Right lobe of liver (tissue), 6 donors: ENCODE data around the gene IL2RA. TPM values are rescaled to one million over a fixed set of nuclear protein-coding genes. Genes with fewer than 3 reads are reported as not detected.

Experiments
- ATAC-seq, 4 donors: fragments of 200-7000 bp; cut with Tn5 transposase; one replicate each; pipeline ENCODE4 v1.9.1; 2020; ENCODE audit warnings: mild to moderate bottlenecking in 4 of 4, moderate library complexity in 4 of 4
- DNase-seq, 3 donors: peaks; one replicate each; pipeline ENCODE4 v3.0.0-alpha.2; 2020
- H3K27ac ChIP-seq, 3 donors: fragments of 200-600 bp; one replicate each; pipeline ENCODE4 v1.8.0; 2022
- H3K27me3 ChIP-seq, 2 donors: fragments of 200-600 bp; one replicate each; pipeline ENCODE4 v1.8.0; 2022
- H3K36me3 ChIP-seq, 4 donors: fragments of 200-600 bp; sonication (generic) in 1 of 4; one replicate each; pipeline versions ENCODE4 v1.5.1 to v1.8.0; 2017 to 2022; ENCODE audit warnings: control low read depth in 1 of 4
- H3K4me1 ChIP-seq, 4 donors: fragments of 200-600 bp; sonication (generic) in 1 of 4; one replicate each; pipeline versions ENCODE4 v1.5.1 to v1.8.0; 2017 to 2022; ENCODE audit warnings: control low read depth in 1 of 4
- H3K4me3 ChIP-seq, 3 donors: fragments of 200-600 bp; one replicate each; pipeline ENCODE4 v1.8.0; 2022
- H3K9me3 ChIP-seq, 4 donors: fragments of 200-600 bp; sonication (generic) in 1 of 4; one replicate each; pipeline versions ENCODE4 v1.5.1 to v1.8.0; 2017 to 2022; ENCODE audit warnings: control low read depth in 1 of 4
- CTCF ChIP-seq, 4 donors: fragments of 200-600 bp in 3 of 4; fragments of 450-650 bp in 1 of 4; IDR thresholded peaks; one replicate each; pipeline versions ENCODE4 v1.5.1 to v1.8.0; 2016 to 2022; ENCODE audit warnings: antibody characterized with exemption in 4 of 4, mild to moderate bottlenecking in 2 of 4
- POLR2A ChIP-seq: fragments of 450-650 bp; IDR thresholded peaks from one replicate; pipeline ENCODE4 v1.6.1; 2017; ENCODE audit warnings: antibody characterized with exemption, mild to moderate bottlenecking
- WGBS: methylation state at CpG from one replicate; pipeline ENCODE4 v1.1.6; 2018; ENCODE audit warnings: low coverage, low lambda C conversion rate; ENCODE audit not compliant: insufficient coverage; ENCODE audit errors: missing lambda C conversion rate; 5-methylcytosine and 5-hydroxymethylcytosine counted together
- intact Hi-C, 2 donors: fragments of 100-400 bp; cut with DNase I; formaldehyde crosslinking; loops; one replicate each; pipeline versions ENCODE4 v1.11.2 to v1.14.1; 2022
- total RNA-seq, 6 experiments: library from RNA; depleted of rRNA in 2 of 6; stranded (reverse); fragments of >200 nt in 2 of 6; fragmentation: NEBNext Ultra II Directional in 3 of 6; extraction: Animal tissue kit (Norgen Biotek cat#: 25700) in 3 of 6; gene quantifications; one replicate each; pipeline versions ENCODE4 v1.1.0 to v1.2.4, GENCODE V29; 2016 to 2023
- donor health status: DM: no; HTN: yes; CAD: no.
- donor health status: DM: no; HTN: no; CAD: no.
- donor health status: DM: no; HTN: no; CAD: no.
- donor health status: DM: no; HTN: yes; CAD: no.
- donor health status: DM: no; HTN: yes; CAD: no.

The IL2RA gene
- total RNA-seq, 6 experiments from 2014 or later, result 0.22 to 3.1 (median 0.97) TPM; not detected in 2

- WGBS, result 77% methylated on average over 13 of the region's 13 CpGs
- DNase-seq, result no peak
Observed at GRCh38 chr10:6035931-6036575, 26.1 kb downstream of the IL2RA start.

GRCh38 chr10:6035101-6035834 lies 26.9 kb downstream of the IL2RA start:
- DNase-seq (no peak), ATAC-seq (peak in 1 of 4 donors; percentile 33)
- TF ChIP-seq CTCF (IDR thresholded peaks at IDR 0.05), result no peak
- no peak for TF ChIP-seq POLR2A
- 79% methylated on average over 10 of the region's 13 CpGs for WGBS
- intact Hi-C loops, result no loop called here
- Histone ChIP-seq H3K36me3 (no peaks in the 10 kb centered on the region), H3K27me3 (no peaks in the 10 kb centered on the region), H3K4me3 (no peak overlapping the region), H3K9me3 (no peaks in the 10 kb centered on the region), H3K27ac (no peak overlapping the region), H3K4me1 (no peaks in the 10 kb centered on the region)

More at GRCh38 chr10:6035931-6036575, 26.1 kb downstream of the IL2RA start:
- Histone ChIP-seq H3K27ac (no peak overlapping the region), H3K4me1 (no peaks in the 10 kb centered on the region), H3K36me3 (no peaks in the 10 kb centered on the region), H3K27me3 (no peaks in the 10 kb centered on the region), H3K9me3 (no peaks in the 10 kb centered on the region), H3K4me3 (no peak overlapping the region)
- TF ChIP-seq CTCF (IDR thresholded peaks at IDR 0.05), result no peak
- TF ChIP-seq POLR2A, result no peak
- intact Hi-C loops, result no loop called here
- peak in 1 of 4 donors; percentile 22 for ATAC-seq

- Histone ChIP-seq H3K4me1 (no peaks in the 10 kb centered on the region), H3K9me3 (no peaks in the 10 kb centered on the region), H3K27me3 (no peaks in the 10 kb centered on the region), H3K27ac (no peak overlapping the region), H3K4me3 (no peak overlapping the region), H3K36me3 (no peaks in the 10 kb centered on the region)
- ATAC-seq, result peak in 1 of 4 donors; percentile 29
- intact Hi-C loops, result no loop called here
- 40% methylated on average over 1 of the region's 1 CpG for WGBS
- TF ChIP-seq CTCF (IDR thresholded peaks at IDR 0.05) (no peak), POLR2A (no peak)
- DNase-seq, result no peak
Observed at GRCh38 chr10:6034371-6034770, 27.8 kb downstream of the IL2RA start.

- intact Hi-C loops, result no loop called here
- DNase-seq (no peak), ATAC-seq (peak; percentile 13 to 74 (median 55))
- H3K4me3 ChIP-seq, result no peak overlapping the region
- no peaks in the 10 kb centered on the region for H3K27me3 ChIP-seq
- TF ChIP-seq POLR2A, result no peak
- no peak for TF ChIP-seq CTCF (IDR thresholded peaks at IDR 0.05)
- H3K4me1 ChIP-seq, result no peaks in the 10 kb centered on the region
- WGBS, result 18% methylated on average over 3 of the region's 3 CpGs
- H3K36me3 ChIP-seq, result no peaks in the 10 kb centered on the region
- no peaks in the 10 kb centered on the region for H3K9me3 ChIP-seq
- no peak overlapping the region for H3K27ac ChIP-seq
Observed at GRCh38 chr10:6033954-6034353, 28.2 kb downstream of the IL2RA start.
